ENCODE data around the gene FMNL2.

The FMNL2 gene

DNA sequence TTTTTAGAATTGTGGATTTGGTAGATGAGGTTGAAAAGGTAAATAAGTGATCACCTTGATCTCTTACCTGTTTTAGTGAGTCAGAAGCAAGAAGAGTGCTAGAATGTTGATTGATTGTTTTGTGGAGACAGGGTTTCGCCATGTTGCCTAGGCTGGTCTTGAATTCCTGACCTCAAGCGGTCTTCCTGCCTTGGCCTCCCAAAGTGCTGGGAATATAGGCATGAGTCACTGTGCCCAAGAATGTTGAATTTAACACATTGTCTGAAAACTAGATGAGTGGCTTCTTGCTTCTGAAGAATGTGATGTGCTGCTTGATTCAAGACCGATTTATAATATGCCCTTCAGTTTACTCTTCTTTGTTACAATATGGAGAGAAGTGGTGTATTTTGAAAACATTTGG is 121.3 kb downstream of the FMNL2 start (continued):
- no peak for TF ChIP-seq ZNF654 (tag by site-specific recombination; IDR thresholded peaks at IDR 0.05; ENCODE audit: low read depth)
- TF ChIP-seq ZNF843 (tag by site-specific recombination; IDR thresholded peaks at IDR 0.05) = no peak
- TF ChIP-seq EGR2 (tag by site-specific recombination; IDR thresholded peaks at IDR 0.05; ENCODE audit: low read depth) = no peak
- TF ChIP-seq SP2 (tag by site-specific recombination; IDR thresholded peaks at IDR 0.05) = no peak
- no peak for TF ChIP-seq ZNF175 (tag by site-specific recombination; IDR thresholded peaks at IDR 0.05)
- no peak for TF ChIP-seq ZSCAN23 (tag by site-specific recombination; IDR thresholded peaks at IDR 0.05)
- TF ChIP-seq ZNF223 (tag by site-specific recombination; IDR thresholded peaks at IDR 0.05) = no peak
- TF ChIP-seq, protein P1, sequence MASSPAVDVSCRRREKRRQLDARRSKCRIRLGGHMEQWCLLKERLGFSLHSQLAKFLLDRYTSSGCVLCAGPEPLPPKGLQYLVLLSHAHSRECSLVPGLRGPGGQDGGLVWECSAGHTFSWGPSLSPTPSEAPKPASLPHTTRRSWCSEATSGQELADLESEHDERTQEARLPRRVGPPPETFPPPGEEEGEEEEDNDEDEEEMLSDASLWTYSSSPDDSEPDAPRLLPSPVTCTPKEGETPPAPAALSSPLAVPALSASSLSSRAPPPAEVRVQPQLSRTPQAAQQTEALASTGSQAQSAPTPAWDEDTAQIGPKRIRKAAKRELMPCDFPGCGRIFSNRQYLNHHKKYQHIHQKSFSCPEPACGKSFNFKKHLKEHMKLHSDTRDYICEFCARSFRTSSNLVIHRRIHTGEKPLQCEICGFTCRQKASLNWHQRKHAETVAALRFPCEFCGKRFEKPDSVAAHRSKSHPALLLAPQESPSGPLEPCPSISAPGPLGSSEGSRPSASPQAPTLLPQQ (tag by site-specific recombination; IDR thresholded peaks at IDR 0.05) = no peak
- TF ChIP-seq ZNF23 (tag by site-specific recombination; IDR thresholded peaks at IDR 0.05; ENCODE audit: borderline replicate concordance) = no peak
- TF ChIP-seq ZNF600 (tag by site-specific recombination; IDR thresholded peaks at IDR 0.05) = no peak
- TF ChIP-seq SCRT2 (tag by site-specific recombination; IDR thresholded peaks at IDR 0.05) = no peak
- no peak for TF ChIP-seq ZNF660 (tag by site-specific recombination; IDR thresholded peaks at IDR 0.05)

DNA sequence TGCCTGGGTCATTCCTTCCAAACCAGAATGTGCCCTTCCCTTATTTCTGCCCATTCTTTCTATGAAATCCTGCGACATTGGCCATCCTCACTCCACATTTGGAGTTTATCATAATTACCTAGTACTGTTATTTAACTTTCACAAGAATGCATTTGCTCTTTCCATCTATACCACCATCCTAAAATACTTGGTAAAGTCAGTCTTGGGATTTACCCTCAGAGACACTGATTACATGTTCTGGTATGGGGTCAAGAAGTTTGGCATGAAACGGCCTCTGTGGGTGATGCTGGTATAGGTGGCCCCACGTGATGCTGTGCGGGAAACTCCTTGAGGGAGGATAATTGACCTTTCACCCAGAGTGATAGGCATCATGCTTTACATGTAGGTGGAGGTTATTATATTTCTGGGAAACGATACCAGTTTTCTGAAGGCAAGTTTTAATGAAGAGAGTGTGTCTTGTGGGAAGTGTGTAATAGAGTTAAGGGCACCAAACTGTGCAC is 123.5 kb downstream of the FMNL2 start:
- H3K27ac ChIP-seq (ENCODE audit: extremely low read depth, low read depth, low read length) = no peak overlapping the region
- POLR2A ChIA-PET = no interaction called here
- no peak overlapping the region for H3K4me3 ChIP-seq (ENCODE audit: low read depth, low read length)
- H3K36me3 ChIP-seq (ENCODE audit: control insufficient read depth in 2 of 2, insufficient read depth in 1 of 2, low read length in 2 of 2) = no peaks in the 10 kb centered on the region
- no peaks in the 10 kb centered on the region for H3K4me1 ChIP-seq (ENCODE audit: control insufficient read depth, insufficient read depth, low read length)
- H3K9me3 ChIP-seq (ENCODE audit: control insufficient read depth, insufficient read depth, low read depth, low read length) = no peaks in the 10 kb centered on the region
- TF ChIP-seq MYNN (tag by site-specific recombination; IDR thresholded peaks at IDR 0.05; ENCODE audit: borderline replicate concordance) (no peak), ZNF626 (tag by site-specific recombination; IDR thresholded peaks at IDR 0.05) (no peak), REPIN1 (tag by site-specific recombination; IDR thresholded peaks at IDR 0.05; ENCODE audit: low read depth) (no peak), ZNF510 (tag by site-specific recombination; IDR thresholded peaks at IDR 0.05; ENCODE audit: insufficient replicate concordance) (no peak), ZNF174 (tag by site-specific recombination; IDR thresholded peaks at IDR 0.05) (no peak)
- CTCF ChIA-PET = no interaction called here

DNA sequence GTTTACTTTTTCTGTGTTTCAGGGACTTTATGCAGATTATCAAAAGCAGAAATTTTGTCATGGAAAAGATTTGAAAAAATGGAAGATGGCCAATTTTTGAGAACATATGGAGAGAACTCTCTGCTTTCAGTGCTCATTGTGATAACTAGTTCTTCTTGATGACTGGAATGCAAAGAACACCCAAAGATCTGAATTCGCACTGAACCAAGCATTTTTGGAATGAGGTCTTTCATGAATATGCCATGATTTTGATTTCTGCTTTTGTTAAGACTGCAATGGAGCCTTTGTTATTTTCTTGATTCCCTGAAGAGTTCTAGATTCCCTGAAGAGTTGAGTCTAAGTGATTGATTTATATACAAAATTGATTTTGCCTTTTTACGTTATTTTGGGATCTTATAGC is 124.1 kb downstream of the FMNL2 start:
- no peaks in the 10 kb centered on the region for H3K9me3 ChIP-seq (ENCODE audit: control insufficient read depth, insufficient read depth, low read depth, low read length)
- TF ChIP-seq ZNF629 (tag by site-specific recombination; IDR thresholded peaks at IDR 0.05) (no peak), ZNF221 (tag by site-specific recombination; IDR thresholded peaks at IDR 0.05; ENCODE audit: borderline replicate concordance) (no peak), TCF7L2 (IDR thresholded peaks at IDR 0.05; ENCODE audit: borderline replicate concordance, low read depth, low read length) (no peak), ZNF624 (tag by site-specific recombination; IDR thresholded peaks at IDR 0.05) (no peak), ZIC2 (tag by site-specific recombination; IDR thresholded peaks at IDR 0.05) (no peak)
- H3K36me3 ChIP-seq (ENCODE audit: control insufficient read depth in 2 of 2, insufficient read depth in 1 of 2, low read length in 2 of 2) = no peaks in the 10 kb centered on the region
- H3K27ac ChIP-seq (ENCODE audit: extremely low read depth, low read depth, low read length) = no peak overlapping the region
- POLR2A ChIA-PET = no interaction called here
- no peak overlapping the region for H3K4me3 ChIP-seq (ENCODE audit: low read depth, low read length)
- CTCF ChIA-PET = no interaction called here
- no peaks in the 10 kb centered on the region for H3K4me1 ChIP-seq (ENCODE audit: control insufficient read depth, insufficient read depth, low read length)

DNA sequence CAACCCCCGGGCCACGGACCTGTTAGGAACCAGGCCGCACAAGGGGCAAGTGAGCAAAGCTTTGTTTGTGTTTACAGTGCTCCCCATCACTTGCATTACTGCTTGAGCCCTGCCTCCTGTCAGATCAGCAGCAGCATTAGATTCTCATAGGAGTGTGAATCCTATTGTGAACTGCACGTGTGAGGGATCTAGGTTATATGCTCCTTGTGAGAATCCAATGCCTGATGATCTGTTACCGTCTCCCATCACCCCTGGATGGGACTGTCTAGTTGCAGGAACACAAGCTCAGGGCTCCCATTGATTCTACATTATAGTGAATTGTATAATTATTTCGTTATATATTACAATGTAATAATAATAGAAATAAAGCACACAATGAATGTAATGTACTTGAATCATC is 125.6 kb downstream of the FMNL2 start:
- ChIA-PET POLR2A (no interaction called here), CTCF (interaction anchor here (0.6 kb wide), 1 partner anchor 671 kb away, joined by 3 read pairs; no protein-coding TSS in a partner anchor)
- Histone ChIP-seq H3K4me1 (ENCODE audit: control insufficient read depth, insufficient read depth, low read length) (peaks cover 7% of the 10 kb centered on the region), H3K36me3 (ENCODE audit: control insufficient read depth in 2 of 2, insufficient read depth in 1 of 2, low read length in 2 of 2) (no peaks in the 10 kb centered on the region), H3K27ac (ENCODE audit: extremely low read depth, low read depth, low read length) (no peak overlapping the region), H3K9me3 (ENCODE audit: control insufficient read depth, insufficient read depth, low read depth, low read length) (no peaks in the 10 kb centered on the region), H3K4me3 (ENCODE audit: low read depth, low read length) (no peak overlapping the region)
- TF ChIP-seq ZSCAN16 (tag by site-specific recombination; IDR thresholded peaks at IDR 0.05) = no peak
- no peak for TF ChIP-seq ZNF155 (tag by site-specific recombination; IDR thresholded peaks at IDR 0.05)
- TF ChIP-seq, protein P2, sequence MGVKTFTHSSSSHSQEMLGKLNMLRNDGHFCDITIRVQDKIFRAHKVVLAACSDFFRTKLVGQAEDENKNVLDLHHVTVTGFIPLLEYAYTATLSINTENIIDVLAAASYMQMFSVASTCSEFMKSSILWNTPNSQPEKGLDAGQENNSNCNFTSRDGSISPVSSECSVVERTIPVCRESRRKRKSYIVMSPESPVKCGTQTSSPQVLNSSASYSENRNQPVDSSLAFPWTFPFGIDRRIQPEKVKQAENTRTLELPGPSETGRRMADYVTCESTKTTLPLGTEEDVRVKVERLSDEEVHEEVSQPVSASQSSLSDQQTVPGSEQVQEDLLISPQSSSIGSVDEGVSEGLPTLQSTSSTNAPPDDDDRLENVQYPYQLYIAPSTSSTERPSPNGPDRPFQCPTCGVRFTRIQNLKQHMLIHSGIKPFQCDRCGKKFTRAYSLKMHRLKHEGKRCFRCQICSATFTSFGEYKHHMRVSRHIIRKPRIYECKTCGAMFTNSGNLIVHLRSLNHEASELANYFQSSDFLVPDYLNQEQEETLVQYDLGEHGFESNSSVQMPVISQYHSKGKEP (tag by site-specific recombination; IDR thresholded peaks at IDR 0.05) = no peak
- TF ChIP-seq GLIS1 (tag by site-specific recombination; IDR thresholded peaks at IDR 0.05) = no peak
- no peak for TF ChIP-seq ZNF707 (tag by site-specific recombination; IDR thresholded peaks at IDR 0.05)
- TF ChIP-seq, protein P3, sequence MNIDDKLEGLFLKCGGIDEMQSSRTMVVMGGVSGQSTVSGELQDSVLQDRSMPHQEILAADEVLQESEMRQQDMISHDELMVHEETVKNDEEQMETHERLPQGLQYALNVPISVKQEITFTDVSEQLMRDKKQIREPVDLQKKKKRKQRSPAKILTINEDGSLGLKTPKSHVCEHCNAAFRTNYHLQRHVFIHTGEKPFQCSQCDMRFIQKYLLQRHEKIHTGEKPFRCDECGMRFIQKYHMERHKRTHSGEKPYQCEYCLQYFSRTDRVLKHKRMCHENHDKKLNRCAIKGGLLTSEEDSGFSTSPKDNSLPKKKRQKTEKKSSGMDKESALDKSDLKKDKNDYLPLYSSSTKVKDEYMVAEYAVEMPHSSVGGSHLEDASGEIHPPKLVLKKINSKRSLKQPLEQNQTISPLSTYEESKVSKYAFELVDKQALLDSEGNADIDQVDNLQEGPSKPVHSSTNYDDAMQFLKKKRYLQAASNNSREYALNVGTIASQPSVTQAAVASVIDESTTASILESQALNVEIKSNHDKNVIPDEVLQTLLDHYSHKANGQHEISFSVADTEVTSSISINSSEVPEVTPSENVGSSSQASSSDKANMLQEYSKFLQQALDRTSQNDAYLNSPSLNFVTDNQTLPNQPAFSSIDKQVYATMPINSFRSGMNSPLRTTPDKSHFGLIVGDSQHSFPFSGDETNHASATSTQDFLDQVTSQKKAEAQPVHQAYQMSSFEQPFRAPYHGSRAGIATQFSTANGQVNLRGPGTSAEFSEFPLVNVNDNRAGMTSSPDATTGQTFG (tag by site-specific recombination; IDR thresholded peaks at IDR 0.05; ENCODE audit: borderline replicate concordance) = no peak
- no peak for TF ChIP-seq HOXA7 (CRISPR knock-in tag; IDR thresholded peaks at IDR 0.05; ENCODE audit: borderline replicate concordance)

Data from HEK293 (cell line).